ENCODE data around the gene MAPK4. TPM values are rescaled to one million over a fixed set of nuclear protein-coding genes. Genes with fewer than 3 reads are reported as not detected.
"Not testable (repeated sequence)": the region's sequence is repeated elsewhere in the genome, so short reads cannot be mapped to it uniquely, and the experiment has no call there.

MAPK4 gene
- total RNA-seq, 1 experiment from 2014 or later, result 1.8 TPM

- not testable (repeated sequence) for DNase-seq (ENCODE audit: extremely low read depth, low read depth)
These were observed 13.3 kb downstream of the MAPK4 start for GRCh38 chr18:50573196-50573595.

- no peak for DNase-seq (ENCODE audit: extremely low read depth, low read depth)
These were observed 13.8 kb downstream of the MAPK4 start for GRCh38 chr18:50573679-50574078.

- DNase-seq (ENCODE audit: extremely low read depth, low read depth), result no peak
These were observed 18.1 kb downstream of the MAPK4 start for GRCh38 chr18:50578030-50578429.

GRCh38 chr18:50578651-50579050 lies 18.8 kb downstream of the MAPK4 start:
- DNase-seq (ENCODE audit: extremely low read depth, low read depth), result no peak

GRCh38 chr18:50579061-50579774 lies 19.3 kb downstream of the MAPK4 start:
- DNase-seq (ENCODE audit: extremely low read depth, low read depth), result no peak

GRCh38 chr18:50581517-50581916 lies 21.6 kb downstream of the MAPK4 start:
- DNase-seq (ENCODE audit: extremely low read depth, low read depth), result no peak

- DNase-seq (ENCODE audit: extremely low read depth, low read depth), result no peak
These were observed 22.6 kb downstream of the MAPK4 start for GRCh38 chr18:50582500-50582899.

- DNase-seq (ENCODE audit: extremely low read depth, low read depth), result no peak
These were observed 26.8 kb downstream of the MAPK4 start for GRCh38 chr18:50586710-50587109.

GRCh38 chr18:50590593-50590992 lies 30.7 kb downstream of the MAPK4 start:
- no peak for DNase-seq (ENCODE audit: extremely low read depth, low read depth)

- DNase-seq (ENCODE audit: extremely low read depth, low read depth), result no peak
These were observed 34.1 kb downstream of the MAPK4 start for GRCh38 chr18:50594012-50594411.

GRCh38 chr18:50594942-50595341 lies 35.1 kb downstream of the MAPK4 start:
- peak; percentile 50 for DNase-seq (ENCODE audit: extremely low read depth, low read depth)

- no peak for DNase-seq (ENCODE audit: extremely low read depth, low read depth)
These were observed 42.6 kb downstream of the MAPK4 start for GRCh38 chr18:50602466-50602865.

- DNase-seq (ENCODE audit: extremely low read depth, low read depth), result no peak
These were observed 46.7 kb downstream of the MAPK4 start for GRCh38 chr18:50606609-50607008.

GRCh38 chr18:50607378-50607926 lies 47.6 kb downstream of the MAPK4 start:
- DNase-seq (ENCODE audit: extremely low read depth, low read depth), result no peak

GRCh38 chr18:50609171-50609570 lies 49.3 kb downstream of the MAPK4 start:
- not testable (repeated sequence) for DNase-seq (ENCODE audit: extremely low read depth, low read depth)

GRCh38 chr18:50610349-50610748 lies 50.5 kb downstream of the MAPK4 start:
- no peak for DNase-seq (ENCODE audit: extremely low read depth, low read depth)

GRCh38 chr18:50611529-50611941 lies 51.6 kb downstream of the MAPK4 start:
- peak; percentile 60 for DNase-seq (ENCODE audit: extremely low read depth, low read depth)

- peak; percentile 77 for DNase-seq (ENCODE audit: extremely low read depth, low read depth)
These were observed 55.0 kb downstream of the MAPK4 start for GRCh38 chr18:50614838-50615237.

- DNase-seq (ENCODE audit: extremely low read depth, low read depth), result no peak
These were observed 56.7 kb downstream of the MAPK4 start for GRCh38 chr18:50616484-50617048.

- DNase-seq (ENCODE audit: extremely low read depth, low read depth), result no peak
These were observed 60.0 kb downstream of the MAPK4 start for GRCh38 chr18:50619861-50620275.

GRCh38 chr18:50620319-50620718 lies 60.4 kb downstream of the MAPK4 start:
- no peak for DNase-seq (ENCODE audit: extremely low read depth, low read depth)

GRCh38 chr18:50621366-50621765 lies 61.5 kb downstream of the MAPK4 start:
- DNase-seq (ENCODE audit: extremely low read depth, low read depth), result no peak

Measured in NCI-H460 (cell line).